Right kidney (tissue), 1 donor: ENCODE results near the gene C11orf68.

Experiments used
- DNase-seq: peaks from one replicate; pipeline ENCODE4 v3.0.0-alpha.2; 2016

Gene C11orf68

DNA sequence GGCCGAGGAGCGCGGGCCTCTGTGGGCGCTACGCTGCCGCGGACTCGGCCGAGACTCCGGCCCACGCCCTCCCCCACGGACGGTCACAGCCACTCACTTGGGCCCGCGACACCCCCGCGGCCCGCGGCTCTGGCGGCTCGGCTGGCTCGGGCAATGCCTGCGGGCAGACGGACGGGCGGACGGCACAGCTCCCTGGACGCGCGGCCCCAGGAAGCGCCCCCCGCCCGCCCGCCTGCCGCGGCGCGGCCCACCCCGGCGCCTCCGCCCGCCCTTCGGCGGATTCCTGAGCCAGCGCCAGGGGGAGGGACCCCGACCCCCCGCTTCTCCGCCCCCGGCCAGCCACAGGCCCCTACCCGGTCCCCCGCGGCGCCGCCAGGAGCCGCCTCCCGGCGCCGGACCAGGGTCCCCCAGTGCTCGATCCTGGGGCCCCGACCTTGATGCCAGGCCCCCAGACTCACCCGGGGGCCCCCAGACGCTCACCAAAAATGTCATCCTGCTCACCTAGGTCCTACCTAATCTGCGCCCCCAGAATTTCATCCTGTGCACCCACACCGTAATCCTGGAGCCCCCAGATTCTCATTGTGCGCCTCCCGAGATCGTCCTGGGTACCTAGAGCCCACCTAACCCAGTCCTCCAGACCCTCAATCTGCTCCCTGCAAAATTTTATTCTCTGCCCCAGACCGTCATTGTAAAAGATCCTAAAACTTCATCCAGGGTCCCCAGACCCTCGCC, 46.1 kb downstream of the C11orf68 start, which contains the start of gene EFEMP2:
Gene EFEMP2, minus strand, starts transcription at position 215 of the 732 bp plus-strand sequence. CDS start 446 bp downstream, outside the sequence.
- no peak for DNase-seq

DNA sequence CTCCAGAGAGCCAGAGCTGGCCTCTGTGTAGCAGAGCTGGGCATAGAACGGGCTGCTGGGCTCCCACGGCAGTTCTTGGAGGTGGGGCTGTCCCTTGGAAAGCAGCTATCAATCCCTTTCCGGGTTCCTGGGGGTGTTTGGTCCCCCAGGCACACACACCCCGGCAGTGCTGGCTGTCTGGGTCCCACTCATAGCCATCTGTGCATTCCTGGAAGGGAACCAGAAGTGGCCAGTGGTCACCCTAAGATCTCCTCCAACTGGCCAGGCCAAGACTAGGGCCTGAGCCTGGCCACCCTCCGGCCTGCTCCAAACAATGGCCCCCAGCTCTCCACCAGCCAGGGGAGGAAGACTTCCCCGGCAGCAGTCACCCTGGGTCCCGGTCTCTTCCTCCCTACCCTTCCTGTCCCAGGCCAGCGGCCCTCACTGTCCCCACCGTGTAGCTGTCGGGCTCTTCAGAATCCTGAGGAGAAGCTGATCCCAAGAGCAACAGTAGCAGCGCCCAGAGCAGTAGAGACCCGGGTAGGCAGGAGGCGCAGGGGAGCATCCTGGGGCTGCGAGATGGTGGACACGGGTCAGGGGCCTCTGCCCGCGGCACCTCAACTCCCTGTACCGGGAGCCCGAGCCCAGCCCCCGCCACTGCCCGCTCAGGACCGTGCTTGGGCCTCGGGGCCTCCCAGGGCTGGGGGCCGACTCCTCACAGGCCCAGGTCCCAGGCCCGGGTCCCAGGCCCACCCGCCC, 46.9 kb downstream of the C11orf68 start:
- DNase-seq, result peak; percentile 74

GRCh38 chr11:65870706-65871681, 47.9 kb downstream of the C11orf68 start:
- no peak for DNase-seq

DNA sequence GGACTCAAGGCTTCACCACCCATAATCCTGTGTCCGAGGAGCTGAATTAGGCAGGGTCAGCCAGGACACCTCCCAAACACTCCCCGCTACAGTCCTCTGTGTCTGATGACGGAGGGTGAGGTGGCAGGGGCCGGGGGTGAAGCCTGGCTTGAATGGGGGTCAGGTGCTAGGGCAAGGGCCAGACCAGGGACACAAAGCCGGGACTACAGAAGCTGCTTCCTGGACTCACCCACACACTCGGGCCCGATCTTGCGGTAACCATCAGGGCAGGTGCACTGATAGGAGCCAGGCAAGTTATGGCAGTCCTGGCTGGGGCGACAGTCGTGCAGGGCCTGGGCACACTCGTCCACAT, 48.6 kb downstream of the C11orf68 start:
- no peak for DNase-seq

DNA sequence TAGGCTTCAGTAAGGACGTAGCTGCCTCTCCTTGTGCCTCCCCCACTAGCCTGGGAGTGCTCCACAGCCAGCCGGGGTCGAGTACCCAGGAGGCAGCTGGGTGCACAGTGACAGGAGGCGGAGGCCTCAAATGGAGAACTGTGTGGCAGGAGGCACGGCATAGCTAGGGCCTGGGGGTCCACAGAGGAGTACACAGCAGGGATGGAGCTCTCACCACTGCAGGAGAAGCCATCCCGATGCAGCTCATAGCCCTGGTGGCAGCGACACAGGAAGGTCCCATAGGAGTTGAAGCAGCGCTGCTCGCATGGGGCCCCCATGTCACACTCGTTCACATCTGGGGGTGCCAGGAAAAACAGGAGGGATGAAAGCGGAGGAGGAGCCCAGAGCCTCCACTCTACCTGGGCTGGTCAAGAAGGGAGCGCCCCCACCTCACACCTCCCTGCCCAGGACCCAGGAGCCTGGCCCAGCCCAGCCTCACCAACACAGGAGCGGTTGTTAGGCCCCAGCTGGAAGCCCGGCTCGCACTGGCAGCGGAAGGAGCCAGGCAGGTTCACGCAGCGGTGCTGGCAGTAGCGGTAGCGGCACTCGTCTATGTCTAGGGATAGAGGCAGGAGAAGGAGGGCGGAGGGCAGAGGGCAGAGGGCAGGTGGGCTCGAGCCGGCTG, 49.1 kb downstream of the C11orf68 start:
- DNase-seq, result no peak

DNA sequence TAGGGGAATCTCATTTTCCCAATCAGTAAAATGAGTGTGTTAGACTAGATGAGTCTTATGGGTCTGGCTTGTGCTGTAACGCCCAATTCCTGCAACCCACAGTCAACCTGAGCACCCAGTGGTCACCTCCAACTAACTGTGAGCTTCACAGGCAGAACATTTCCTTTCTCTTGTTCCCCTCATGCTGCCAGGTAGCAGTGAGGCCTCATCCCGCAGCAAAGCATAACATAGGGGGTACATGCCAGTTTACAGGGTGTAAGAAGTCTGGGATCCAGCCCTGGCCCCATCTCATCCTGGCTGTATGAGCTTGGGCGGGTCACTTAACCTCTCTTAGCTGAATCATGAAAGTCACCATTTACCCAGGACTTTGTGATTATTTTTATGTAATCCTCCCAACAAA, 50.0 kb downstream of the C11orf68 start:
- DNase-seq, result no peak

DNA sequence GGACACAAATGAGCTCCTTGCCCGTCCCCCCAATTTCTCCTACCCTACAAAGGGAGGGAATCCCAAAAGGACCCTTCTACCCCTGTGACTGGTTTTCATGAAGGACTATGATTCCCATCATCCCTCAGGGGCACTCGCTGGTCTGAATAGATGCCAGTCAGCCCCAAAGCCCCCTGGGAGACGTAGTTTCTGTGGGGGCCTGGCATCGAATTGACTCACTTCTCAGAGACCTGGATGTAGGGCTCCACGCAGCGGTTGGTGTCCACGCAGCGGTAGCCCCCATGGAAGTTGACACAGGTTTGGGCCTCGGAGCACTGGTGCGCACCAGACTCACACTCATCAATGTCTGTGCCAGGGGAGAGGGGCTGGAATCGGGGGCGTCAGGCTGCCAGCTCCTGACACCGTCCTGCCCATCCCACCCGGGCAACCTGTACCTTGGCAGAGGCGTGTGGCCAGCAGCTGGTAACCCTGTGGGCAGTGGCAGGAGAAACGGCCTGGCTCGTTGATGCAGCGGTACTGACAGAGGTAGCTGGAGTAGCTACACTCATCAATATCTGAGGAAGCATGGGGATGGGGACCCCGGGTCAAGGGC, 50.7 kb downstream of the C11orf68 start:
- no peak for DNase-seq

- DNase-seq, result no peak
These were observed 51.4 kb downstream of the C11orf68 start for GRCh38 chr11:65867284-65868071.
